ENCODE results near the gene PHACTR3. TPM values are rescaled to one million over a fixed set of nuclear protein-coding genes. Genes with fewer than 3 reads are reported as not detected.

PHACTR3 gene
- total and polyA plus RNA-seq, 2 donors (not counting 3 experiments of a cell fraction or from before 2014, with no cell fraction given), result not detected

DNA sequence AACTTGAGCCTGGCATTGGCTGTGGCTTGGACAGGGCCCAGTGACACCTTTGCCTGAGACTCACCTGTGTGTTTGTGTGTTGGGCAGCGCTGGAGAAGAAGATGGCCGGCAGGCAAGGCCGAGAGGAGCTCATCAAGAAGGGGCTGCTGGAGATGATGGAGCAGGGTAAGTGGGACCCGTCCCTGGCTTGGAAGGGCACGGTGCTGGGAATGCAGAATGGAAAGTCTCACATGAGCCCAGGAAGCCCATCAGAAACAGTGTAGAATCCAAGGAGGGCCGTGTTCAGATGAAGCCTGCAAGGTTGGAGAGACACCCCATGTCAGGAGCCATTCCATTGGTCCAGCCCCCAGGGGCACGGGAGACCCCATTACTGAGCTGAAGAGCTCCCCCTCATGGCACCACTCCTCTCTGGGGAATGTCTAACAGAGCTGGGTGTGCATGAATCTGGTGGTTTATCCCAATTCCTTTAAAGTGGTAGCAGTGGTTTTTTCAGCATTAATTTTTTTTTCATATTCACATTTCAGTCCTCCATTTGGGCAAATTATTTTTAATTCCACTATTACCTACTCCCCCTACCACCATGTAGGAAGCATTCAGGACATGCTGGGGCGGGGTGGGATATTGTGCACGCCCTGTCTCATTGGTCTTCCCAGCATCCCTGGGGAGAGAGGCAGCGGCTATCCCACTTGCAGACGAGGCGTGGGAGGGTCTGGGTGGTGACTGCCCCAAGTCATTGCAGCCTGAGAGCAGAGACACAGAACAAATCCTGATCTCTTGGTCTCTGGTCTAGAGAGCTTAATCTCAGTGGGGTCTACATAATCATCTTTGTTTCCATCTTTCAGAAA is 143.6 kb downstream of the PHACTR3 start:
- dilution Hi-C loops (cut with MboI; ENCODE audit: extremely low pct_ligation_motif_present, low sequenced_read_pairs), result no loop called here
- intact Hi-C loops (cut with micrococcal nuclease), result no loop called here
- TF ChIP-seq CTCF (IDR thresholded peaks at IDR 0.05; ENCODE audit: extremely low read depth in 1 of 2, insufficient read depth in 1 of 2, low read depth in 1 of 2, low read length in 2 of 2) (no peak), GATA2 (IDR thresholded peaks at IDR 0.05; ENCODE audit: insufficient read depth, insufficient read length, low read depth, low read length) (no peak), EZH2 (IDR thresholded peaks at IDR 0.05; ENCODE audit: borderline replicate concordance, low read depth, low read length, severe bottlenecking) (no peak), FOS (IDR thresholded peaks at IDR 0.05; ENCODE audit: borderline replicate concordance, insufficient read depth, low read length) (no peak), MYC (IDR thresholded peaks at IDR 0.05; ENCODE audit: low read depth, low read length) (no peak), MAX (IDR thresholded peaks at IDR 0.05; ENCODE audit: insufficient read depth, insufficient read length) (no peak), JUN (IDR thresholded peaks at IDR 0.05; ENCODE audit: borderline replicate concordance, insufficient read depth, insufficient read length, low read depth) (no peak), POLR2A (IDR thresholded peaks at IDR 0.05; ENCODE audit: low read depth, low read length) (no peak), POLR2AphosphoS5 (IDR thresholded peaks at IDR 0.05; ENCODE audit: insufficient read depth, low read depth, low read length) (no peak)
- Histone ChIP-seq H2AFZ (ENCODE audit: low read depth, low read length) (no peak overlapping the region), H4K20me1 (replicated peaks; ENCODE audit: control insufficient read depth, extremely low read depth, insufficient read depth, low read length) (no peaks in the 10 kb centered on the region), H3K79me2 (ENCODE audit: control insufficient read depth, insufficient read depth, low read length) (no peaks in the 10 kb centered on the region), H3K4me2 (ENCODE audit: insufficient read depth, low read length) (no peak overlapping the region), H3K4me3 (replicated peaks in 1 of 3; ENCODE audit: insufficient read depth in 1 of 3, low read depth in 1 of 3, low read length in 3 of 3) (no peak overlapping the region), H3K27me3 (ENCODE audit: control insufficient read depth in 2 of 2, insufficient read depth in 2 of 2, low read length in 2 of 2) (no peaks in the 10 kb centered on the region), H3K4me1 (ENCODE audit: control insufficient read depth, extremely low read depth, insufficient read depth, low read length) (no peaks in the 10 kb centered on the region), H3K9me3 (replicated peaks; ENCODE audit: control insufficient read depth, insufficient read depth, low read length) (no peaks in the 10 kb centered on the region), H3K27ac (ENCODE audit: insufficient read depth, low read depth, low read length) (no peak overlapping the region), H3K9me1 (replicated peaks; ENCODE audit: control insufficient read depth, extremely low read depth, insufficient read depth, low read length) (no peaks in the 10 kb centered on the region), H3K36me3 (ENCODE audit: control insufficient read depth in 2 of 2, extremely low read depth in 1 of 2, insufficient read depth in 2 of 2, low read length in 2 of 2) (no peaks in the 10 kb centered on the region), H3K9ac (replicated peaks; ENCODE audit: extremely low read depth, insufficient read depth, low read length) (no peak overlapping the region)
- no TSS peak for BruUV-seq (replicated peaks)
- no peak for FAIRE-seq
- CTCF ChIA-PET, result no interaction called here
- POLR2A ChIA-PET, result no interaction called here
- DNase-seq (ENCODE audit: low read depth, low spot score), result no peak
